ENCODE measurements around the gene KLHL36. TPM values are rescaled to one million over a fixed set of nuclear protein-coding genes. Genes with fewer than 3 reads are reported as not detected.

Gene KLHL36
- total and polyA plus RNA-seq, 9 of the 15 experiments (the other 6 are each of a cell fraction or from before 2014, with no cell fraction given) = 2.1 to 51.2 (median 18.5) TPM

DNA sequence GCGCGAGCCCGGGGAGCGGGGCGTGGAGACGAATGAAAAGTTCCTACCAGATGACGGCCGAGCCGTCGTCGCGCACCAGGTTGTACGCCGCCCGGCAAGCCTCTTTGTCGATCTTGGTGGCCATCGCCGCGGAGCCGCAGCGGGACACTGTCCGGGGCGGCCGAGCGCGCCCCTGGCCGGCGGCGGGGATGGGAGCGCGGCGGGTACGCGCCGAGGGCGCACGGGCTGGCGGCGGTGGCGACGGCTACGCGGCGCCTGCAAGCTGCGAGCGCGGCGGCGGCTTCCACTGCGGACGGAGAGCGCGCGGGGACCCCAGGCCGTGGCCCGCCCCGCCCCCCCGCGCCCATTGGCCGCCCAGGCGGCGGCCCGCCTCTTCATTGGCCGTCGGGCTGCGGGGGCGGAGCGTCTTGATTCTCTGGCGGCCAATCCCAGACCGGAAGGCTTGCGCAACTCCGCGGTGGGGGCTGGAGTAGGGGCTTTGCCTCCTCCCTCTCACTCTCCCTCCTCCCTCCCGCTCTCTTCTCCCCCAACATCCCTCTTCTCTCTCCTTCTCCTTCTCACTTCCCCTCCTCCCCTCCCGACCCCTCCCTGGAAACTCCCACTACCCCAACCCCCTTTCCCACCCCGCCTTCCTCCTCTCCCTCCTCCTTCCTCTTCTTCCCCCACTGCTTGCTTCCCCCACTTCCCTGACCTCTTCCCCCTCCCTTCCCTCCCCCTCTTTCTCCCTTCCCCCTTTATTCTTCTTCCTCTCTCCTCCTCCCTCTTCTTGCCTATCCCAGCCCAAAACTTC, 30.3 kb upstream of the KLHL36 start, which contains the start of gene COTL1 (continued):
- TF ChIP-seq ZNF407 (IDR thresholded peaks at IDR 0.05; ENCODE audit: low read depth) (no peak), PCBP2 (IDR thresholded peaks at IDR 0.05; ENCODE audit: low read depth, low read length, poor library complexity, severe bottlenecking) (no peak), CLOCK (CRISPR knock-in tag; IDR thresholded peaks at IDR 0.05; ENCODE audit: borderline replicate concordance) (no peak)
- TF ChIP-seq, protein P1, sequence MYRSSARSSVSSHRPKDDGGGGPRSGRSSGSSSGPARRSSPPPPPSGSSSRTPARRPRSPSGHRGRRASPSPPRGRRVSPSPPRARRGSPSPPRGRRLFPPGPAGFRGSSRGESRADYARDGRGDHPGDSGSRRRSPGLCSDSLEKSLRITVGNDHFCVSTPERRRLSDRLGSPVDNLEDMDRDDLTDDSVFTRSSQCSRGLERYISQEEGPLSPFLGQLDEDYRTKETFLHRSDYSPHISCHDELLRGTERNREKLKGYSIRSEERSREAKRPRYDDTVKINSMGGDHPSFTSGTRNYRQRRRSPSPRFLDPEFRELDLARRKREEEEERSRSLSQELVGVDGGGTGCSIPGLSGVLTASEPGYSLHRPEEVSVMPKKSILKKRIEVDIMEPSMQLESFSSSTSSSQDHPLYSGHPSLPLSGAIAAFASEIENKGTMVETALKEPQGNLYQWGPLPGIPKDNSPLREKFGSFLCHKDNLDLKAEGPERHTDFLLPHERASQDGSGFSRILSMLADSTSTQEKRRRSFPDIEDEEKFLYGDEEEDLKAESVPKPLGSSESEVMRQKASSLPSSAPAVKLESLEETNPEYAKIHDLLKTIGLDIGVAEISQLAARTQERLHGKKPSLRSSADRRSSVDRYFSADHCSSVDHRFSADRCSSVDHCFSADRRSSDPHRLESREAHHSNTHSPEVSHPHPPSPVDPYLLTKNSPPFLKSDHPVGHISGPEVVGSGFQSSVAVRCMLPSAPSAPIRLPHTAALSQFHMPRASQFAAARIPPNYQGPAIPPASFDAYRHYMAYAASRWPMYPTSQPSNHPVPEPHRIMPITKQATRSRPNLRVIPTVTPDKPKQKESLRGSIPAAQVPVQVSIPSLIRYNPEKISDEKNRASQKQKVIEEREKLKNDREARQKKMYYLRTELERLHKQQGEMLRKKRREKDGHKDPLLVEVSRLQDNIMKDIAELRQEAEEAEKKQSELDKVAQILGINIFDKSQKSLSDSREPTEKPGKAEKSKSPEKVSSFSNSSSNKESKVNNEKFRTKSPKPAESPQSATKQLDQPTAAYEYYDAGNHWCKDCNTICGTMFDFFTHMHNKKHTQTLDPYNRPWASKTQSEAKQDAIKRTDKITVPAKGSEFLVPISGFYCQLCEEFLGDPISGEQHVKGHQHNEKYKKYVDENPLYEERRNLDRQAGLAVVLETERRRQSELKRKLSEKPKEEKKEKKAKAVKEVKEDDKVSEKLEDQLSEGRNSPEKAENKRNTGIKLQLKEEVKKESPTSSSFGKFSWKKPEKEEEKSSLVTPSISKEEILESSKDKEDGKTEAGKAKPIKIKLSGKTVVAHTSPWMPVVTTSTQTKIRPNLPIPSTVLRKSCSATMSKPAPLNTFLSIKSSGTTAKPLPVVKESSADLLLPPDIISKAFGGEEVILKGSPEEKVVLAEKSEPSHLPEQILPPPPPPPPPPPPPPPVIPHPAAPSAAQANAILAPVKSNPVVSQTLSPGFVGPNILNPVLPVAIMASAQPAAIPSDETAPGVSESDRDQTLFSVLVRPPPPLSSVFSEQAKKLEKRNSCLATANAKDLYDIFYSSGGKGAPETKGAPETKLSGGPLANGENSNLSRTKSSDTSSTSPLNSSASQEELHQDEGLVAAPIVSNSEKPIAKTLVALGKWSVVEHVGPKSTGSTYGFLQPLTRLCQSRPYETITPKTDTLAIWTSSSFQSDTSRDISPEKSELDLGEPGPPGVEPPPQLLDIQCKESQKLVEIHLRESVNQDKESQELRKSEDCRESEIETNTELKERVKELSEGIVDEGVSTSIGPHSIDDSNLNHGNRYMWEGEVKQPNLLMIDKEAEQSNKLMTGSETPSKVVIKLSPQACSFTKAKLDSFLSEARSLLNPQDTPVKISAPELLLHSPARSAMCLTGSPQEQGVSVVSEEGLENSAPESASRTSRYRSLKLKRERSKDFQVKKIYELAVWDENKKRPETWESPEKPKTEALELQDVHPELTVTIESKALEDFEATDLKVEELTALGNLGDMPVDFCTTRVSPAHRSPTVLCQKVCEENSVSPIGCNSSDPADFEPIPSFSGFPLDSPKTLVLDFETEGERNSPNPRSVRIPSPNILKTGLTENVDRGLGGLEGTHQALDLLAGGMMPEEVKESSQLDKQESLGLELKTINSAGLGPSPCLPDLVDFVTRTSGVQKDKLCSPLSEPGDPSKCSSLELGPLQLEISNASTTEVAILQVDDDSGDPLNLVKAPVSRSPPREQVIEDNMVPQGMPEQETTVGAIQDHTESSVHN (IDR thresholded peaks at IDR 0.05; ENCODE audit: borderline replicate concordance in 1 of 2, low read depth in 1 of 2) = no peak
